Suprapubic skin (tissue), 4 donors: ENCODE data around the gene SESN1. TPM values are rescaled to one million over a fixed set of nuclear protein-coding genes. Genes with fewer than 3 reads are reported as not detected.

Experiments used
- DNase-seq, 2 donors: peaks; one replicate each; pipeline ENCODE4 v3.0.0-alpha.2; 2019; ENCODE audit warnings: low spot score in 2 of 2
- H3K27ac ChIP-seq: fragments of 200-600 bp; sonication (generic); one replicate; pipeline ENCODE4 v1.5.1; 2019
- H3K27me3 ChIP-seq: fragments of 200-600 bp; sonication (generic); one replicate; pipeline ENCODE4 v1.5.1; 2019
- H3K36me3 ChIP-seq: fragments of 200-600 bp; sonication (generic); one replicate; pipeline ENCODE4 v1.5.1; 2019
- H3K4me1 ChIP-seq: fragments of 200-600 bp; sonication (generic); one replicate; pipeline ENCODE4 v1.5.1; 2019
- H3K4me3 ChIP-seq: fragments of 200-600 bp; sonication (generic); one replicate; pipeline ENCODE4 v1.5.1; 2019; ENCODE audit warnings: mild to moderate bottlenecking
- H3K9me3 ChIP-seq: fragments of 200-600 bp; sonication (generic); one replicate; pipeline ENCODE4 v1.5.1; 2019
- CTCF ChIP-seq, 2 donors: fragments of 200-600 bp in 1 of 2; fragments of 450-650 bp in 1 of 2; sonication (generic) in 1 of 2; IDR thresholded peaks; one replicate each; pipeline ENCODE4 v1.5.1; 2016 to 2019; ENCODE audit warnings: antibody characterized with exemption in 2 of 2, mild to moderate bottlenecking in 1 of 2, moderate library complexity in 1 of 2
- EP300 ChIP-seq: sonication (generic); formaldehyde crosslinking; IDR thresholded peaks from one replicate; pipeline ENCODE4 v1.6.1; 2017; ENCODE audit warnings: antibody characterized with exemption
- POLR2A ChIP-seq, 2 donors: fragments of 450-650 bp; IDR thresholded peaks; one replicate each; pipeline ENCODE4 v1.6.1; 2017; ENCODE audit warnings: antibody characterized with exemption in 2 of 2, mild to moderate bottlenecking in 2 of 2, moderate library complexity in 2 of 2
- POLR2AphosphoS5 ChIP-seq, 3 donors: sonication (generic); formaldehyde crosslinking; IDR thresholded peaks; one replicate each; pipeline ENCODE4 v1.6.1; 2017; ENCODE audit warnings: antibody characterized with exemption in 3 of 3
- WGBS: methylation state at CpG from one replicate; pipeline ENCODE4 v1.1.5; 2018; 5-methylcytosine and 5-hydroxymethylcytosine counted together
- total RNA-seq, 4 donors: library from RNA; depleted of rRNA; stranded (reverse); fragments of >200 nt; gene quantifications; one replicate each; pipeline ENCODE4 v1.1.0, GENCODE V29; 2016

SESN1 gene
- total RNA-seq, 4 donors from 2014 or later: 70.7 to 207 (median 86.7) TPM

GRCh38 chr6:109007521-109007920 lies 87.1 kb downstream of the SESN1 start:
- TF ChIP-seq POLR2A (IDR thresholded peaks at IDR 0.05) (no peak), EP300 (no peak), CTCF (IDR thresholded peaks at IDR 0.05) (no peak), POLR2AphosphoS5 (IDR thresholded peaks at IDR 0.05) (no peak)
- peaks cover 55% of the 10 kb centered on the region for H3K4me1 ChIP-seq
- peak overlapping the region; percentile 98 for H3K27ac ChIP-seq
- no peaks in the 10 kb centered on the region for H3K36me3 ChIP-seq
- no peaks in the 10 kb centered on the region for H3K27me3 ChIP-seq
- WGBS: 60% methylated on average over 3 of the region's 3 CpGs
- no peaks in the 10 kb centered on the region for H3K9me3 ChIP-seq
- peak overlapping the region; percentile 93 for H3K4me3 ChIP-seq
- no peak for DNase-seq

- H3K27me3 ChIP-seq: no peaks in the 10 kb centered on the region
- DNase-seq: no peak
- peaks cover 61% of the 10 kb centered on the region for H3K4me1 ChIP-seq
- peak overlapping the region; percentile 4 for H3K27ac ChIP-seq
- WGBS: 53% methylated on average over 1 of the region's 1 CpG
- TF ChIP-seq CTCF (IDR thresholded peaks at IDR 0.05) (no peak), POLR2A (IDR thresholded peaks at IDR 0.05) (no peak), EP300 (no peak), POLR2AphosphoS5 (IDR thresholded peaks at IDR 0.05) (no peak)
- H3K4me3 ChIP-seq: peak overlapping the region; percentile 93
- no peaks in the 10 kb centered on the region for H3K9me3 ChIP-seq
- no peaks in the 10 kb centered on the region for H3K36me3 ChIP-seq
These were observed 87.8 kb downstream of the SESN1 start for GRCh38 chr6:109006818-109007217.

GRCh38 chr6:109002882-109003281 lies 91.8 kb downstream of the SESN1 start:
- H3K36me3 ChIP-seq: peaks cover 27% of the 10 kb centered on the region
- peak overlapping the region; percentile 81 for H3K27ac ChIP-seq
- no peaks in the 10 kb centered on the region for H3K9me3 ChIP-seq
- TF ChIP-seq EP300: no peak
- TF ChIP-seq CTCF (IDR thresholded peaks at IDR 0.05): no peak
- TF ChIP-seq POLR2A (IDR thresholded peaks at IDR 0.05): no peak
- no peak for TF ChIP-seq POLR2AphosphoS5 (IDR thresholded peaks at IDR 0.05)
- H3K4me1 ChIP-seq: peaks cover 66% of the 10 kb centered on the region
- H3K27me3 ChIP-seq: no peaks in the 10 kb centered on the region
- no peak for DNase-seq
- H3K4me3 ChIP-seq: peak overlapping the region; percentile 10

- no peak for DNase-seq
- H3K27me3 ChIP-seq: no peaks in the 10 kb centered on the region
- WGBS: 22% methylated on average over 3 of the region's 3 CpGs
- peak overlapping the region; percentile 81 for H3K27ac ChIP-seq
- no peak for TF ChIP-seq CTCF (IDR thresholded peaks at IDR 0.05)
- peak; percentile 22 to 89 (median 88) for TF ChIP-seq POLR2AphosphoS5 (IDR thresholded peaks at IDR 0.05)
- TF ChIP-seq EP300: peak; percentile 52
- no peak for TF ChIP-seq POLR2A (IDR thresholded peaks at IDR 0.05)
- peaks cover 63% of the 10 kb centered on the region for H3K4me1 ChIP-seq
- H3K9me3 ChIP-seq: no peaks in the 10 kb centered on the region
- peak overlapping the region; percentile 10 for H3K4me3 ChIP-seq
- peaks cover 34% of the 10 kb centered on the region for H3K36me3 ChIP-seq
These were observed 92.5 kb downstream of the SESN1 start for GRCh38 chr6:109002051-109002697.

- H3K4me3 ChIP-seq: no peak overlapping the region
- H3K4me1 ChIP-seq: peaks cover 55% of the 10 kb centered on the region
These were observed 93.3 kb downstream of the SESN1 start for GRCh38 chr6:109001291-109001894.

More at GRCh38 chr6:109001291-109001894, 93.3 kb downstream of the SESN1 start:
- DNase-seq: no peak
- Histone ChIP-seq H3K36me3 (peaks cover 35% of the 10 kb centered on the region), H3K9me3 (no peaks in the 10 kb centered on the region), H3K27ac (peak overlapping the region; percentile 81), H3K27me3 (no peaks in the 10 kb centered on the region)
- WGBS: 79% methylated on average over 7 of the region's 7 CpGs
- TF ChIP-seq POLR2A (IDR thresholded peaks at IDR 0.05) (no peak), POLR2AphosphoS5 (IDR thresholded peaks at IDR 0.05) (no peak), EP300 (no peak), CTCF (IDR thresholded peaks at IDR 0.05) (no peak)
